Right forelimb (tissue), 1 donor: ENCODE results near the gene CARD11.

Source experiments
- DNase-seq: peaks from one replicate; pipeline ENCODE4 v3.0.0-alpha.2; 2018

Gene CARD11

DNA sequence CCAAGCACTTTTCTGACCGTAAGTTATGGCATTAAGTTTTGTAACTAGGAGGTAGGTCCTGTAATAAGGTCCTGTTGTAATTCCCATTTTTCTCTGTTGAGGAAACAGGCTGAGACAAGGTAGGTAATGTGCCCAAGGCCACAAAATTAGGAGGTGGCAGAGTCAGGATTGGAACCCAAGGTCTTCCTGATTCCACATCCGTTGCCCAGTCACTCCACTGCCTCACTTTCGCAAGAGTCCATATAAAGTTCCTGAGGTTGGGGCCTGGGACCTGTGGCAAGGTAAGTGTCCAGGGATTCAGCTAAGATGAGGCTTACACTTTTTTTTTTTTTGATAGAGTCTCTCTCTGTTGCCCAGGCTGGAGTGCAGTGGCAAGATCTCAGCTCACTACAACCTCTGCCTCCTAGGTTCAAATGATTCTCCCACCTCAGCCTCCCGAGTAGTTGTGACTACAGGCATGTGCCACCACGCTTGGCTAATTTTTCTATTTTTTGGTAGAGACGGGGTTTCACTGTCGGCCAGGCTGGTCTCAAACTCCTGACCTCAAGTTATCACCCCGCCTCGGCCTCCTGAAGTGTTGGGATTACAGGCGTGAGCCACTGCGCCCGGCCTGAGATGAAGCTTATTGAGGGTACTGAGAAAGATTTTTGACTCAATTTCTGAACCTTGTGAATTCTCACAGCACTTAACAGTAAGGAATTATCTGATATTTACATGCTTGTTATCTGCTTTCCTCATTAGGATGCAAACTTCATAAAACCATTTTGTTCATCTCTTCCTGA, 179.3 kb downstream of the CARD11 start:
- DNase-seq: no peak

DNA sequence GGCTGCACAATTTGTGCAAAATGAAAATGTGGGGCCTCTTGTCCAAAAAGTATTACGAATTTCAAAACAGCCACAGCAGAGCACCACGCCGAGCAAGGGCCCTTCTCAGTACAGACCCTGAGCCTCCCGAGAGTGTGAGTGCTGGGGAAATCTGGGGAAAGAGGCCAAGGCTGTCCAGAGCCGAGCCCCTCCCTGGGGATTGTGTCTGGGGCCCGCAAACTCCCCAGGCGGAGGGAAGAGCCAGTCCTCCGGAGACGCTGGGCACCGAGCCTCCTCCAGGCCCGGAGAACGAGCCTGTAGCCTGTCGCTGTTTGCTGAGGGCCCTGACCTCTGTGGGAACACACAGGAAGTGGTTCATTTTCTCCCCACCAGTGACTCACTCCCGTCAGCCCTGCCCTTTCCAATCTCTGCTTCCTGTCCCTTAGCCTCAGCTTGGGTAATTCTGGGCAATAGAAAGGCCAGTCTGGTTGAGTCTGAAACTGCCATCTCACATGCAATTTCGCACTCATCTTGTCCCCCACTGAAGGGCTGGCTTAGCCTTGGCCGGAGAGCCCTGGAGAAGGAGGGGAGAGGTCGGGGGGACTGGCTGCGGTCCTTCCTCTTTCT, 180.1 kb downstream of the CARD11 start:
- peak; percentile 70 for DNase-seq

GRCh38 chr7:2862831-2863361, 180.8 kb downstream of the CARD11 start:
- no peak for DNase-seq

- DNase-seq: no peak
Measured at GRCh38 chr7:2861509-2861908, 182.2 kb downstream of the CARD11 start.

DNA sequence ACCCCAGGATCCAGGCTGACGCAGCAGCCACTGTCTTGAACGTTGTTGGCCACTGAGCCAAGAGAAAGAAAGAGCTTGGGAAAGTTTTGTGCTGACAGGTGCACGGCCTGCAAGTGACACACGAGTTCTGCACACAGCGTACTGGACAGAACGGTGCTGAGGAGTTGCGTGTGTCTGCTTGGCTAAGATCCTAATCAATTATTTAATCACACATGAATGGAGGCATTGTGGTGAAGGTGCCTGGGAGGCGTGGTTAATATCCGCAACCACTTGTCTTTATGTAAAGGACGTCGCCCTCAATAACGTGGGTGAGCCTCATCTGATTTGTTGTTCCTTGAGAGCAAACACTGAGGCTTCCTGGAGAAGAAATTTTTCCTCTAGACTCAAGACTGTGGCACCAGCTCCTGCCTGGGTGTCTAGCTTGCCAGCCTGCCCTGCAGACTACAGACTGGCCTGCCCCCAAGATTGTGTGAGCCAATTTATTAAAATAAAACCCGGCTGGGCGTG, 183.0 kb downstream of the CARD11 start:
- DNase-seq: no peak

DNA sequence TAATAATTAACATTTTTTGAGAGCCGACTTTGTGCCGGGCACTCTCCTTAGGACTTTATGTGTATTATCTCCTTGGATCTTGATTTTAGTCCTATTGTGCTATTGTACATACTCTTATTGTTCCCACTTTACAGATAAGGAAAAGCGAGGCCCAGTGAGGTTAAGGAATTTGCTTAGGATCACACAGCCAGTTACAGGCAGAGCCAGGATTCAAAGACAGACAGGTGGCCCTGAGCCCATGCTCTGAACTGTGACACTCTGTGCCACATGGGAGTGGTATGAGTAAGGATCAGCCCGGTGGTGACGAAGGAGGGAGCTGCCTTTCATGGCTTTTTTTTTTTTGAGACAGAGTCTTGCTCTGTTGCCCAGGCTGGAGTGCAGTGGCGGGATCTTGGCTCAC, 183.7 kb downstream of the CARD11 start:
- no peak for DNase-seq

- no peak for DNase-seq
Measured at GRCh38 chr7:2858621-2859020, 185.0 kb downstream of the CARD11 start.

DNA sequence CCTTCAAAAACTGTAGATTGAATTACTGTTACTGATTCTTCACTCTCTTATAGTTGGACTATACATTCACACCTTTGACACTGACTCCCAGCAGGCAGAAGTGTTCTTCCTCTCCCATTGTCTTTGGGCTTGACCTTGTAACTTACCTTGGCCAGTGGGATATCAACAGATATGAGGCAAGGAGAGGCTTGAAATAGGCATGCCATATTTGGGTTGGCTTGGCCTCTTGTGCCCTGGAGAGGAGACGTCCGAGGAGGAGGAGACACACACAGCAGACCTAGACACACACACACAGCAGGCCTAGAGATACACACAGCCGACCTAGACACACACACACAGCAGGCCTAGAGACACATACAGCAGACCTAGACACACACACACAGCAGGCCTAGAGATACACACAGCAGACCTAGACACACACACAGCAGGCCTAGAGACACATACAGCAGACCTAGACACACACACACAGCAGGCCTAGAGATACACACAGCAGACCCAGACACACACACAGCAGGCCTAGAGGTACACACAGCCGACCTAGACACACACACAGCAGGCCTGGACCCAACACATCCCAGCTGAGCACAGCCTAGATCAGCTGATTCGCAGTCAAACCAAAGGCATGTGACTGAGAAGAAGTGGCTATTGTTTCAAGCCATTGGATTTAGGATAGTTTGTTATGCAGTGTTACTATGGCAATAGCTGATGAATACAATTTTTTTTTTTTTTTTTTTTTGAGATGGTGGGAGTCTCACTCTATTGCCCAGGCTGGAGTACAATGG, 187.1 kb downstream of the CARD11 start:
- no peak for DNase-seq
